DND-41 (cell line): Measurements from ENCODE around the gene RNF181.

Experiments used
- ATAC-seq: fragments of 200-7000 bp; cut with Tn5 transposase; 3 replicates; pipeline ENCODE4 v1.9.1; 2021; ENCODE audit warnings: low read depth; ENCODE audit not compliant: insufficient read depth
- DNase-seq: peaks from one replicate; pipeline ENCODE4 v3.0.0-alpha.2; 2020
- H2AFZ ChIP-seq: 2 replicates; pipeline ENCODE4 v1.6.0; 2012; ENCODE audit warnings: low read depth, low read length
- H3K27ac ChIP-seq: 2 replicates; pipeline ENCODE4 v1.5.1; 2012; ENCODE audit warnings: low read length, inconsistent platforms
- H3K27me3 ChIP-seq: fragments of 200-600 bp; sonication (generic); 2 replicates; pipeline ENCODE4 v1.6.0; 2012; ENCODE audit warnings: low read length, mild to moderate bottlenecking, inconsistent platforms; ENCODE audit not compliant: insufficient read depth, poor library complexity
- H3K36me3 ChIP-seq: 2 replicates; pipeline ENCODE4 v1.5.1; 2012; ENCODE audit warnings: low read length, inconsistent platforms; ENCODE audit not compliant: insufficient read depth
- H3K4me1 ChIP-seq: 2 replicates; pipeline ENCODE4 v1.5.1; 2012; ENCODE audit warnings: mild to moderate bottlenecking, low read length; ENCODE audit not compliant: insufficient read depth
- H3K4me2 ChIP-seq: 2 replicates; pipeline ENCODE4 v1.6.0; 2012; ENCODE audit warnings: mild to moderate bottlenecking, moderate library complexity, low read length, inconsistent platforms; ENCODE audit not compliant: insufficient read depth
- H3K4me3 ChIP-seq, 2 experiments: fragments of 200-600 bp in 1 of 2; shearing (Covaris generic) in 1 of 2; 2 replicates each; pipeline ENCODE4 v1.5.1; 2012 to 2016; ENCODE audit warnings: inconsistent platforms in 2 of 2, low read length in 2 of 2, mild to moderate bottlenecking in 2 of 2, low read depth in 1 of 2, moderate library complexity in 1 of 2
- H3K79me2 ChIP-seq: 2 replicates; pipeline ENCODE4 v1.6.0; 2012; ENCODE audit warnings: low read length, inconsistent platforms; ENCODE audit not compliant: insufficient read depth
- H3K9ac ChIP-seq: 2 replicates; pipeline ENCODE4 v1.6.0; 2012; ENCODE audit warnings: low read depth, mild to moderate bottlenecking, inconsistent platforms, low read length, moderate library complexity
- H3K9me3 ChIP-seq: 2 replicates; pipeline ENCODE4 v1.5.1; 2012; ENCODE audit warnings: low read length, moderate library complexity, mild to moderate bottlenecking, inconsistent platforms; ENCODE audit not compliant: insufficient read depth, severe bottlenecking
- H4K20me1 ChIP-seq: 2 replicates; pipeline ENCODE4 v1.6.0; 2012; ENCODE audit warnings: low read length; ENCODE audit not compliant: insufficient read depth
- EZH2 ChIP-seq: IDR thresholded peaks from 3 replicates; pipeline ENCODE4 v1.6.1; 2012; ENCODE audit warnings: borderline replicate concordance, low read depth, mild to moderate bottlenecking, moderate library complexity, low read length, inconsistent platforms; ENCODE audit not compliant: severe bottlenecking
- TF ChIP-seq, protein P1 (sequence below): IDR thresholded peaks from 2 replicates; pipeline ENCODE4 v1.5.1; 2012; ENCODE audit warnings: borderline replicate concordance, low read length, moderate library complexity, mild to moderate bottlenecking; ENCODE audit not compliant: poor library complexity, severe bottlenecking; ENCODE audit errors: extremely low read depth

The RNF181 gene

DNA sequence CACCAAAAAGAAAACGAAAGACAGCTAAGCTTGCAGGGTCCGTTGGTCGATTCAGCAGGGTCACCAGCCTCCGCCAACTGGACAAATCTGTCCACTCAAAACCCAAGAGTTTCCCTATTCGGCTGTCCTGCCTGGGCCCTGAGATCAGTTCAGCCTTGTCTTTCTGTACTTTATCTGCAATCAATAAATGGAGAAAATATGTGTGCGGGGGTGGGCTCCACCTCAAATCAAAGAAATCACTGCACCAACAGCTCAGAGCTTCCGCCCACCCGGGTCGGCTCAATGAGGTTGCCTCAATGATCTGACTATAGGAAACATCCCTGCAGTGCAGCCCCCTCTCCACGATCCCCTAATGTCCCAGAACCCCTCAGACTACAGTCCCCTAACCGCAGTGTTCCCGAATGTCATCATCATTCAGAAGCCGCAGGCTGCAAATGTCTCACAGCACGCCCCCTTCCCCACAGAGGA, 34.7 kb upstream of the RNF181 start:
- H4K20me1 ChIP-seq = peaks cover 3% of the 10 kb centered on the region; the same call in 1 of the 2 replicates
- ATAC-seq = no peak; the same call in 2 of the 3 replicates
- no peak for DNase-seq
- peaks cover 47% of the 10 kb centered on the region for H3K79me2 ChIP-seq
- H3K4me3 ChIP-seq = peak overlapping the region; percentile 81 to 90; a peak in 3 of 4 replicates
- peaks cover 24% of the 10 kb centered on the region for H3K36me3 ChIP-seq
- TF ChIP-seq, protein P1, sequence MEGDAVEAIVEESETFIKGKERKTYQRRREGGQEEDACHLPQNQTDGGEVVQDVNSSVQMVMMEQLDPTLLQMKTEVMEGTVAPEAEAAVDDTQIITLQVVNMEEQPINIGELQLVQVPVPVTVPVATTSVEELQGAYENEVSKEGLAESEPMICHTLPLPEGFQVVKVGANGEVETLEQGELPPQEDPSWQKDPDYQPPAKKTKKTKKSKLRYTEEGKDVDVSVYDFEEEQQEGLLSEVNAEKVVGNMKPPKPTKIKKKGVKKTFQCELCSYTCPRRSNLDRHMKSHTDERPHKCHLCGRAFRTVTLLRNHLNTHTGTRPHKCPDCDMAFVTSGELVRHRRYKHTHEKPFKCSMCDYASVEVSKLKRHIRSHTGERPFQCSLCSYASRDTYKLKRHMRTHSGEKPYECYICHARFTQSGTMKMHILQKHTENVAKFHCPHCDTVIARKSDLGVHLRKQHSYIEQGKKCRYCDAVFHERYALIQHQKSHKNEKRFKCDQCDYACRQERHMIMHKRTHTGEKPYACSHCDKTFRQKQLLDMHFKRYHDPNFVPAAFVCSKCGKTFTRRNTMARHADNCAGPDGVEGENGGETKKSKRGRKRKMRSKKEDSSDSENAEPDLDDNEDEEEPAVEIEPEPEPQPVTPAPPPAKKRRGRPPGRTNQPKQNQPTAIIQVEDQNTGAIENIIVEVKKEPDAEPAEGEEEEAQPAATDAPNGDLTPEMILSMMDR = no peak
- TF ChIP-seq EZH2 = no peak
- H3K9ac ChIP-seq = peak overlapping the region; percentile 91
- H3K27me3 ChIP-seq = no peaks in the 10 kb centered on the region
- peaks cover 36% of the 10 kb centered on the region for H3K4me1 ChIP-seq
- H3K4me2 ChIP-seq = peak overlapping the region; percentile 84
- peak overlapping the region; percentile 95 for H3K27ac ChIP-seq
- H2AFZ ChIP-seq = peak overlapping the region; percentile 96
- no peaks in the 10 kb centered on the region for H3K9me3 ChIP-seq

DNA sequence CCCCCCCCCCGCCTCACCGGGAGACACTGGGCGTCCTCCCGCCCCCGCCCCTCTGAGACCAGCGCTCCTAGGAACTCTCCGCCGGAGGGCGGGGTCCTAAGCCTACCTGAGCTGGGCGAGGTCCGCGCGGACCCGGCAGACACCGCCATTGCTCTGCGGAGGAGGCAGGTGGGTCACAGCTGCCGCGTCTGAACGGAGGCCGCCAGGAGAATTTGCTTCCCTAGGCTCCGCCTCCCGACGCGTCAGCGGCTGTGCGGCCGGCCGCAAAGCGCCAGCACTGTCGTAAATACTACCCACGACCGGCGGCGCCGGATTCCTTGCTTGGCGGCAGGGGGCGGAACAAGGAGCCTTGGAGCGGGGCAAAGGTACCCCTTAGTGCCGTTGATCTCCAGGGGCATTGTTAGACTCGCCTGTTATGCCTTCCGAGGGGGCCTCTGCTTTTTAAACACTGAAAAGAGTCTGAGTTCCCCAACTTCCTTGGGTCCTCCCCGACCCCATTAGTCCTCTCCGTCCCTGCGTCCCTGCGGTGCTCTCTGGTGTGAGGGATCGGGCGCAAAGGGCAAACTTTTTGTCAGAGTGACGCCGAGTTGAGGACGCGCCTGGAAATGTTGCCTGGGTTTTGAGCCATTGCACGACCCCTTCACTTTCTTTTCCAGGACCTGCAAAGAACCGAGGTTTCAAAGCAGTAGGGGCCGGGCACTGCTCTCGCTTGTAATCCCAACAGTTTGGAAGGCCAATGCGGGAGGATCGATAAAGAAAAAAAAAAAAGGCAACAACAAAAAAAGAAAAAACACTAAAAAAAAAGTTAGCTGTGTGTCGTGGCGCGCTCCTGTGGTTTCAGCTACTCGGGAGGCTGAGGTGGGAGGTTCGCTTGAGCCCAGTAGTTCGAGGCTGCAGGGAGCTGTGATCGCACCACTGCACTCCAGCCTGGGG, 34.0 kb upstream of the RNF181 start, which contains the start of gene GGCX:
Gene GGCX, minus strand, starts transcription at position 214 of the 933 bp plus-strand sequence. Its CDS starts 65 bp downstream, at position 149.
- Histone ChIP-seq H2AFZ (peak within 1 kb of the TSS; percentile 96), H3K27ac (peak within 1 kb of the TSS; percentile 95), H4K20me1 (peaks cover 3% of the 10 kb centered on the region; the same call in 1 of the 2 replicates), H3K36me3 (peaks cover 20% of the 10 kb centered on the region), H3K9me3 (no peaks in the 10 kb centered on the region), H3K27me3 (no peaks in the 10 kb centered on the region), H3K4me2 (peak within 1 kb of the TSS; percentile 84), H3K79me2 (peaks cover 47% of the 10 kb centered on the region), H3K4me3 (peak within 1 kb of the TSS; percentile 81 to 90), H3K4me1 (peaks cover 36% of the 10 kb centered on the region), H3K9ac (peak within 1 kb of the TSS; percentile 91)
- ATAC-seq (peak; percentile 93), DNase-seq (peak; percentile 97)
- TF ChIP-seq, protein P1 = peak; percentile 2
- TF ChIP-seq EZH2 = no peak

DNA sequence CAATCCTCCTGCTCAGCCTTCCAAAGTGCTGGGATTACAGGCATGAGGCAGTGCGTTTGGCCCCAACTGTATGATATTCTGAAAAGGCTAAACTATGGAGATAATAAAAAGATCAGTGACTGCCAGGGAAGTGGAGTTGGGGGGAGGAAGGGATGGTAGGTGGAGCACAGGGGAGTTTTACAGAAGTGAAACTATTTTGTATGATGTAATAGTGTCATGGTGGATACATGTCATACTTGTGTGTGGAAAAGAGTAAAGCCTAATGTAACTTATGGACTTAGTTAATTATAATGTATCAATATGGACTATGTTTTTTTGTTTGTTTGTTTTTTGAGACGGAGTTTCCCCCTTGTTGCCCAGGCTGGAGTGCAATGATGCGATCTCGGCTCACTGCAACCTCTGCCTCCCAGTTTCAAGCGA, 31.4 kb upstream of the RNF181 start:
- no peak overlapping the region for H3K27ac ChIP-seq

More for the DNA sequence above, 31.4 kb upstream of the RNF181 start:
- Histone ChIP-seq H2AFZ (peak overlapping the region; percentile 61; the same call in 1 of the 2 replicates), H3K79me2 (peaks cover 25% of the 10 kb centered on the region), H3K9me3 (no peaks in the 10 kb centered on the region), H3K27me3 (no peaks in the 10 kb centered on the region), H4K20me1 (no peaks in the 10 kb centered on the region), H3K4me1 (peaks cover 29% of the 10 kb centered on the region), H3K4me2 (no peak overlapping the region), H3K4me3 (no peak overlapping the region), H3K36me3 (peaks cover under 1% of the 10 kb centered on the region), H3K9ac (no peak overlapping the region)
- DNase-seq (no peak), ATAC-seq (no peak)
- TF ChIP-seq, protein P1 = no peak
- TF ChIP-seq EZH2 = no peak
